GM13976 (cell line): ENCODE data around the gene MIOS.

Experiments used
- DNase-seq: peaks from one replicate; pipeline ENCODE4 v3.0.0; 2012; ENCODE audit warnings: low spot score
- in situ Hi-C: fragments of 300-500 bp; cut with MboI; formaldehyde crosslinking; loops from one replicate; pipeline ENCODE4 v1.12.0; 2022; ENCODE audit warnings: low sequenced_read_pairs, mixed read lengths, inconsistent platforms; ENCODE audit not compliant: unreplicated experiment
- TF ChIP-seq, protein P1 (sequence below): IDR thresholded peaks from 2 replicates; pipeline ENCODE4 v1.5.1; 2012; ENCODE audit warnings: borderline replicate concordance, mild to moderate bottlenecking; ENCODE audit not compliant: insufficient read depth; ENCODE audit errors: extremely low read depth, missing control alignments, control extremely low read depth

MIOS gene

DNA sequence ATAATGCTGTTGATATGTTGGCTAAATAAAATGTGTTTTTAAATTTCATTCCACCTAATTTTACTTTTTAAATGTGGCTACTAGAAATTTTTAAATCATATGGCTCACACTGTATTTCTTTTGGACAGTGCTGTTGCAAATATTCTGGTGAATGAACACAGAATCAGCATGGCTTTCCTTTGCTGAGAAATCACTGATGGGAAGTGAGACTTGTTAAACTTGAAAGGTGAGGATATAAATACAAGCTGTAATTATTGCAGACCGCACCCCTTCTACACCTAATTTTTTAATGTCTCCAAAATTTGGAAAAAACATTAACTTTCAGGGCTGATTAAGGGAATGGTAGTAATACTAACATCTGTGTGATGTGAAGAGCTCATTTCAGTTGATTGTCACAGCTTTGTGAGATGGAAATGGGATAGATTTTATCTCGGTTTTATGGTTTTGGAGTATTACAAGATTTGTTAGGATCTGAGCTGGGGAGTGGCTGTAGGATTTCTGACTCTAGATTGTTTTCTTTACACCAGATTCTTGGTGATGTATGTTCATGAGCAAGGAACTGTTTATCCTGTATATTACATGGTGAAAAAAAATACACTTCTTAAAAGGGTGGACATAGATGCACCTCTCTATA is 1.3 kb downstream of the MIOS start:
- in situ Hi-C loops: no loop called here
- peak; percentile 25 for DNase-seq

DNA sequence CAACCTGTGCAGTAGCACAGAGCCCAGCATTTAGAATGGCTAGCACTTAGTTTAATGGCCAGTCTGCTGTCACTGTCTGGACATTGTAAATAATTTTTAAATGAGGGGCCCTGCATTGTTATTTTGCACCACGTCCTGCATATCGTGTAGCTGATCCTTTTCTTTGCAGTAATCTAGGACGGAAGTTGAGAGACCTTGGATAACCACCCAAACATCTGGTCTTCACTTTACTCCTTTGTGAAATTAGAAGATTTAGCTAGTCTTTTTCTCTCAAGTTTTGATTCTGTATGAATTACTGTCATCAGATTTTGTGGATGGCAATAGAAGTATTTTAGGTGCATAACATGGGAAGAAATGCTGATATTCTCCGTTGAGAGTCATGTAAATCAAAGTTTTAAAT is 1.9 kb downstream of the MIOS start:
- in situ Hi-C loops: no loop called here
- no peak for DNase-seq
- TF ChIP-seq, protein P1, sequence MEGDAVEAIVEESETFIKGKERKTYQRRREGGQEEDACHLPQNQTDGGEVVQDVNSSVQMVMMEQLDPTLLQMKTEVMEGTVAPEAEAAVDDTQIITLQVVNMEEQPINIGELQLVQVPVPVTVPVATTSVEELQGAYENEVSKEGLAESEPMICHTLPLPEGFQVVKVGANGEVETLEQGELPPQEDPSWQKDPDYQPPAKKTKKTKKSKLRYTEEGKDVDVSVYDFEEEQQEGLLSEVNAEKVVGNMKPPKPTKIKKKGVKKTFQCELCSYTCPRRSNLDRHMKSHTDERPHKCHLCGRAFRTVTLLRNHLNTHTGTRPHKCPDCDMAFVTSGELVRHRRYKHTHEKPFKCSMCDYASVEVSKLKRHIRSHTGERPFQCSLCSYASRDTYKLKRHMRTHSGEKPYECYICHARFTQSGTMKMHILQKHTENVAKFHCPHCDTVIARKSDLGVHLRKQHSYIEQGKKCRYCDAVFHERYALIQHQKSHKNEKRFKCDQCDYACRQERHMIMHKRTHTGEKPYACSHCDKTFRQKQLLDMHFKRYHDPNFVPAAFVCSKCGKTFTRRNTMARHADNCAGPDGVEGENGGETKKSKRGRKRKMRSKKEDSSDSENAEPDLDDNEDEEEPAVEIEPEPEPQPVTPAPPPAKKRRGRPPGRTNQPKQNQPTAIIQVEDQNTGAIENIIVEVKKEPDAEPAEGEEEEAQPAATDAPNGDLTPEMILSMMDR: no peak

More for the DNA sequence above, 1.3 kb downstream of the MIOS start:
- TF ChIP-seq, protein P1: no peak

DNA sequence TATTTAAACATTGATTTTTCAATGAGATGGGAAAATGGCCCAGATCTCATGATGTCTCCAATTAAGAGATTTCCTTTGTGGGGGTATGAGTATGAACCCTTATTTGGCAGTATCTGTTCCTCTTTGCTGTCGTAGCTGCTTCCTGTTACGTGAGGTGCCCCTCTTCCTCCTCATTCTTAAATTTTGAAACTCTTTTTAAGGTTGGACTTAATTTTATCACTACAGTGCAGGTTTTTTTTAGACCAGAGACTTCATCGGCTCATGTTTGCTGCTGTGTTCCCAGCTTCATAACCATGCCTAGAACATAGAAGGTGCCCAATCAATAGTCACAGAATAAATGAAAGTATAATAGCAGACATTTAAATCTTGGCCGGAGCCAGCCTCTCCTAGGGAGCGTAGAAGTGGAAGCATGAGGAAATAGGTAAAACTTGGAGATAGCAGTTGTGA is 2.4 kb downstream of the MIOS start:
- in situ Hi-C loops: no loop called here
- TF ChIP-seq, protein P1: no peak
- peak; percentile 73 for DNase-seq

DNA sequence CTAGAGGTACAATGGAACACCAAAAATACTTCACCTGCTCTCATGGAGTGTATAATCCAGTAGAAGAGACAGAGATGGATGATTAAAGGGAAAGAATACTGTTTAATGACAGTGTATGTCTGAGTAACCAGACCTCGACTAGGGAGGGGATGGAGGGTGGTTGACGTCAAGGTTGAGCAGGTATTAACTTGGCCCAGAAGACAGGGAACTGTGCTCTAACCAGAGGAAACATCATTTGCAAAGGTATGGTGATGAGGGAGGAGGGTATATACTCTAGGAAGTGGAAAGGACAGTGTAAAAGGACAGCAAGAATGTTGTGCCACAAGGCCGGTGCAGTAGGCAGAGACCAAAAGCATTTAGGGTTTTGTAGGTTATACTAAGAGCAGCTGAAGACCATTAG is 2.9 kb downstream of the MIOS start:
- DNase-seq: peak; percentile 14
- TF ChIP-seq, protein P1: no peak
- in situ Hi-C loops: no loop called here

DNA sequence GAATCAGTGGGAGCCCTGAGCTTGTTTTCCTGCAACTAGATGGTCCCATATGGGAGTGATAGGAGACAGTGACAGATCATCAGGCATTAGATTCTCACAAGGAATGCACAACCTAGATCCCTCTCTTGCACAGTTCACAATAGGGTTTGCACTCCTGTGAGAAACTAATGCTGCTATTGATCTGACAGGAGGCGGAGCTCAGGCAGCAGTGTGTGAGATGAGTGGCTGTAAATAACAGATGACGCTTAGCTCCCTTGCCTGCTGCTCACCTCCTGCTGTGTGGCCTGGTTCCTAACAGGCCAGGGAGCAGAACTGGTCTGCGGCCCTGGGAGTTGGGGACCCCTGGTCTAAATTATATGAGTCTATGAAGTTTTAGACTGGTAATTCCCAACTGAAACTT is 3.9 kb downstream of the MIOS start:
- DNase-seq: no peak
- TF ChIP-seq, protein P1: no peak
- in situ Hi-C loops: no loop called here

DNA sequence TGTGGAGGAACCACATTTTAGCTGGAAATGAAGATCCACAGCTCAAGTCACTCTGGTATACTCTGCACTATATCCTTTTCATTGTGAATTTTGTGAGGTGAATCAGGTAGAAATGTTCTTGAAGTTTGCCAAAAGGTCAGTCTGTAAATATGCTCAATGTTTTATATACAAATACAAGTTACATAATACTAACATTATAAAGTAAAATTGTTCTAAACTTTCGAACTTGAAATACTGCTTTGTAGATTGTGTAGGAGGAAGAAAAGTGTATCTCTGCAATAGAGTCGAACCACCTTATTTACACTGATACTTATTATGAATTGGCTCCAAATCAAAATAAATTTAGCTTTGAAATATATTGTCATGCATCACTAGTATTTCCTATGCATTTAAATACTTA is 7.0 kb downstream of the MIOS start:
- in situ Hi-C loops: no loop called here
- DNase-seq: no peak
- TF ChIP-seq, protein P1: no peak
